GM12873 (cell line): ENCODE measurements around the gene AP2M1.

Source experiments
- TF ChIP-seq, protein P1 (sequence below): IDR thresholded peaks from 2 replicates; pipeline ENCODE4 v1.5.1; 2012; ENCODE audit warnings: low read depth, mild to moderate bottlenecking, moderate library complexity, low read length, control low read depth; ENCODE audit not compliant: insufficient read depth; ENCODE audit errors: missing control alignments

Gene AP2M1

GRCh38 chr3:184184546-184185230 is 10.0 kb downstream of the AP2M1 start:
- TF ChIP-seq, protein P1, sequence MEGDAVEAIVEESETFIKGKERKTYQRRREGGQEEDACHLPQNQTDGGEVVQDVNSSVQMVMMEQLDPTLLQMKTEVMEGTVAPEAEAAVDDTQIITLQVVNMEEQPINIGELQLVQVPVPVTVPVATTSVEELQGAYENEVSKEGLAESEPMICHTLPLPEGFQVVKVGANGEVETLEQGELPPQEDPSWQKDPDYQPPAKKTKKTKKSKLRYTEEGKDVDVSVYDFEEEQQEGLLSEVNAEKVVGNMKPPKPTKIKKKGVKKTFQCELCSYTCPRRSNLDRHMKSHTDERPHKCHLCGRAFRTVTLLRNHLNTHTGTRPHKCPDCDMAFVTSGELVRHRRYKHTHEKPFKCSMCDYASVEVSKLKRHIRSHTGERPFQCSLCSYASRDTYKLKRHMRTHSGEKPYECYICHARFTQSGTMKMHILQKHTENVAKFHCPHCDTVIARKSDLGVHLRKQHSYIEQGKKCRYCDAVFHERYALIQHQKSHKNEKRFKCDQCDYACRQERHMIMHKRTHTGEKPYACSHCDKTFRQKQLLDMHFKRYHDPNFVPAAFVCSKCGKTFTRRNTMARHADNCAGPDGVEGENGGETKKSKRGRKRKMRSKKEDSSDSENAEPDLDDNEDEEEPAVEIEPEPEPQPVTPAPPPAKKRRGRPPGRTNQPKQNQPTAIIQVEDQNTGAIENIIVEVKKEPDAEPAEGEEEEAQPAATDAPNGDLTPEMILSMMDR = no peak

DNA sequence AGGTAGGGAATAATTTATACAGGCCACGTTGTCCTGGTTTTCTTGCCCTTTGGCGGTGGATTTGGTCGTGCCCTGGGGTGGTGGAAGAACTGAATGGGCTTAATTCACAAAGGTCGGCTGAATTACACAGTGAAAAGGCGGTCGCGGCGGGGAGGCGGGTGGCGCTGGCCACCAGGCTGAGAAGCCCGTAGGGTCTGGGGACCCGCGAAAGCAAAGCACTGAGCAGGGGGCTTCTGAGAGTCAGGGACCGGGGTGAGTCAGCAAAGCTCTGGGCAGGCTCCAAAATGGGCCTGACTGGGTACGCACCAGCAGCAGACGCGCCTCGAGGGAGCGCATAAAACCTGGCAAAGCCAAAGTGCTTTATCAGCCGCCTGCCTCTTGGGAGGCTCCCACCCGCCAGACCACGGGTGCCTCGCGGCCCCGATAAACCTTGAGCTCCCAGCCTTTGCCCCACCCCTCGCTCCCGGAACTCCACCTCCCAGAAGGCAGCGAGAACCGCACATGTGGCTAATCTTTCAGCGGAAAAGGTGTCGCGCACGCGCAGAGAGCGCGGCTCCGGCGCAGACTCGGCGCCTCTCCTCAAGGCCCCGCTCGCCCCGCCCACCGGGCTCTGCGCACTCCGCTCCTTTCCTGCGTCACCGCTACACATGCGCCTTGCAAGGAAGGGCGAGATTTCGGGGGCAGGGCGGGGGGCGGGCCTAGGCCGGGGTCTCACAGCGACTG is 11.0 kb downstream of the AP2M1 start:
- TF ChIP-seq, protein P1 = no peak

GRCh38 chr3:184186184-184186901 is 11.7 kb downstream of the AP2M1 start, which contains the start of gene ABCF3:
Gene ABCF3 (plus strand): TSS chr3:184186199. CDS start chr3:184186208, 9 bp downstream.
- TF ChIP-seq, protein P1 = no peak

GRCh38 chr3:184186902-184187207 is 12.2 kb downstream of the AP2M1 start:
- TF ChIP-seq, protein P1 = no peak

DNA sequence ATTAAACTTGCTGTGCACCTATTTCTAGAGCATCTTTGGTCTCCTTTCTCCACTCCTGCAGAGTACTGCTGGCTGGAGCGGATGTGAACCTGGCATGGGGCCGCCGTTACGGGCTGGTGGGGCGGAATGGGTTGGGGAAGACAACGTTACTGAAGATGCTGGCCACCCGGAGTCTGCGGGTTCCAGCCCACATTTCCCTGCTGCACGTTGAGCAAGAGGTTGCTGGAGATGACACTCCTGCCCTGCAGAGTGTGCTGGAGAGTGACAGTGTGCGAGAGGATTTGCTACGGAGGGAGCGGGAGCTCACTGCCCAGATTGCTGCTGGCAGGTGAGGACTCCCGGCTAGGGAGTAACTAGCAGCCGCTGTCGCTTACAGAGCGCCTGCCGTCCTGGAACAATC is 13.4 kb downstream of the AP2M1 start:
- TF ChIP-seq, protein P1 = no peak

GRCh38 chr3:184189421-184189820 is 14.8 kb downstream of the AP2M1 start:
- TF ChIP-seq, protein P1 = no peak

DNA sequence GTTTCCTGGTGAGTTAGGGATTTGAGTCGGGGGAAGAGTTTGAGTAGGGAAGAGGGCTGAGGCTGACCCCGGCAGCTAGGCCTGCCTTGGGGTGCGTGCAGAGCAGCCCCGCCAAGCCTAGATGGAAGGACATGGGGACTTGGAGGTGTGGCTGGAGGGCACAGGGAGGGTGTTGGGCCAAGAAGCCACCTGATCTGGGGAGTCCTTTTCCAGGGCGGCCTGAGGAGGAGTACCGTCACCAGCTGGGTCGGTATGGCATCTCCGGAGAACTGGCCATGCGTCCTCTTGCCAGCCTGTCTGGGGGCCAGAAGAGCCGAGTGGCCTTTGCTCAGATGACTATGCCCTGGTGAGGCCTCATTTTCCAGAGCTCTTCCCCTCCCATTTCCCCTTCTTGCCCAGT is 18.2 kb downstream of the AP2M1 start:
- TF ChIP-seq, protein P1 = no peak
